GM18951 (cell line): ENCODE data around the gene CAST.

Source experiments
- POLR2A ChIP-seq: IDR thresholded peaks from 4 replicates; pipeline ENCODE4 v1.6.1; 2011; ENCODE audit warnings: mild to moderate bottlenecking; ENCODE audit not compliant: insufficient read length, insufficient read depth; ENCODE audit errors: extremely low read depth
- in situ Hi-C: fragments of 300-500 bp; cut with MboI; formaldehyde crosslinking; loops from one replicate; pipeline ENCODE4 v1.12.0; 2022; ENCODE audit warnings: low sequenced_read_pairs, mixed read lengths, inconsistent platforms; ENCODE audit not compliant: unreplicated experiment

The CAST gene

GRCh38 chr5:96661855-96662724 lies at the start of gene CAST:
CAST (plus strand) TSS chr5:96662376; CDS start chr5:96662423, 47 bp downstream.
- peak; percentile 66 for TF ChIP-seq POLR2A
- in situ Hi-C loops, result no loop called here

- TF ChIP-seq POLR2A, result no peak
- in situ Hi-C loops, result loop anchor here (25.0 kb wide), 1 partner anchor 548 kb away; no protein-coding TSS in a partner anchor
These were observed 48.0 kb upstream of the CAST start for GRCh38 chr5:96614110-96614691.

- TF ChIP-seq POLR2A, result no peak
- in situ Hi-C loops, result loop anchor here (25.0 kb wide), 1 partner anchor 547 kb away; no protein-coding TSS in a partner anchor
These were observed 47.0 kb upstream of the CAST start for GRCh38 chr5:96615223-96615622.

GRCh38 chr5:96616801-96617200 lies 45.4 kb upstream of the CAST start:
- TF ChIP-seq POLR2A, result no peak

GRCh38 chr5:96618311-96619016 lies 43.7 kb upstream of the CAST start:
- in situ Hi-C loops, result loop anchor here (25.0 kb wide), 1 partner anchor 544 kb away; no protein-coding TSS in a partner anchor

More at GRCh38 chr5:96616801-96617200, 45.4 kb upstream of the CAST start:
- in situ Hi-C loops, result loop anchor here (25.0 kb wide), 1 partner anchor 546 kb away; no protein-coding TSS in a partner anchor

GRCh38 chr5:96619946-96620345 lies 42.2 kb upstream of the CAST start:
- no peak for TF ChIP-seq POLR2A
- in situ Hi-C loops, result loop anchor here (25.0 kb wide), 1 partner anchor 542 kb away; no protein-coding TSS in a partner anchor

GRCh38 chr5:96624596-96624995 lies 37.6 kb upstream of the CAST start:
- in situ Hi-C loops, result loop anchor here (25.0 kb wide), 1 partner anchor 538 kb away; no protein-coding TSS in a partner anchor
- TF ChIP-seq POLR2A, result no peak

- in situ Hi-C loops, result no loop called here
These were observed 36.8 kb upstream of the CAST start for GRCh38 chr5:96625365-96625764.

GRCh38 chr5:96626956-96627355 lies 35.2 kb upstream of the CAST start:
- no peak for TF ChIP-seq POLR2A
- in situ Hi-C loops, result no loop called here

More at GRCh38 chr5:96625365-96625764, 36.8 kb upstream of the CAST start:
- no peak for TF ChIP-seq POLR2A

- TF ChIP-seq POLR2A, result no peak
- in situ Hi-C loops, result no loop called here
These were observed 34.3 kb upstream of the CAST start for GRCh38 chr5:96627792-96628398.

GRCh38 chr5:96628406-96628805 lies 33.8 kb upstream of the CAST start:
- in situ Hi-C loops, result no loop called here
- TF ChIP-seq POLR2A, result no peak

GRCh38 chr5:96629774-96630173 lies 32.4 kb upstream of the CAST start:
- TF ChIP-seq POLR2A, result no peak
- in situ Hi-C loops, result no loop called here

GRCh38 chr5:96633820-96634219 lies 28.4 kb upstream of the CAST start:
- no peak for TF ChIP-seq POLR2A
- in situ Hi-C loops, result no loop called here
